GM20431 (cell line): ENCODE results near the gene TMEM198.

Experiments used
- in situ Hi-C: fragments of 300-500 bp; cut with MseI, MboI; formaldehyde crosslinking; loops from one replicate; pipeline ENCODE4 v1.15.0; 2020; ENCODE audit warnings: low sequenced_read_pairs; ENCODE audit not compliant: unreplicated experiment

Gene TMEM198

GRCh38 chr2:219540784-219541504 lies 2.9 kb upstream of the TMEM198 start:
- in situ Hi-C loops: no loop called here

- in situ Hi-C loops: no loop called here
These were observed 2.1 kb upstream of the TMEM198 start for GRCh38 chr2:219541611-219542180.

GRCh38 chr2:219542931-219543595 lies 765 bp upstream of the TMEM198 start:
- in situ Hi-C loops: no loop called here

GRCh38 chr2:219544567-219544966 lies 739 bp downstream of the TMEM198 start:
- in situ Hi-C loops: no loop called here

GRCh38 chr2:219545295-219545942 lies 1.6 kb downstream of the TMEM198 start:
- in situ Hi-C loops: no loop called here

- in situ Hi-C loops: no loop called here
These were observed 2.1 kb downstream of the TMEM198 start for GRCh38 chr2:219545943-219546352.

- in situ Hi-C loops: no loop called here
These were observed 3.8 kb downstream of the TMEM198 start for GRCh38 chr2:219547621-219548020.

- in situ Hi-C loops: no loop called here
These were observed 5.2 kb downstream of the TMEM198 start for GRCh38 chr2:219548990-219549389.

- in situ Hi-C loops: no loop called here
These were observed 5.8 kb downstream of the TMEM198 start for GRCh38 chr2:219549619-219550018.

GRCh38 chr2:219551441-219552381 lies 7.9 kb downstream of the TMEM198 start:
- in situ Hi-C loops: no loop called here

- in situ Hi-C loops: no loop called here
These were observed 8.7 kb downstream of the TMEM198 start for GRCh38 chr2:219552382-219553167.

- in situ Hi-C loops: no loop called here
These were observed 9.3 kb downstream of the TMEM198 start for GRCh38 chr2:219553168-219553417.

- in situ Hi-C loops: no loop called here
These were observed 9.7 kb downstream of the TMEM198 start for GRCh38 chr2:219553463-219553963.

- in situ Hi-C loops: no loop called here
These were observed 10.5 kb downstream of the TMEM198 start for GRCh38 chr2:219554350-219554749.

- in situ Hi-C loops: no loop called here
These were observed 12.1 kb downstream of the TMEM198 start for GRCh38 chr2:219555956-219556355.

- in situ Hi-C loops: no loop called here
These were observed 12.6 kb downstream of the TMEM198 start for GRCh38 chr2:219556413-219556812.

- in situ Hi-C loops: no loop called here
These were observed 13.5 kb downstream of the TMEM198 start for GRCh38 chr2:219557320-219557719.

GRCh38 chr2:219557791-219558785 lies 14.3 kb downstream of the TMEM198 start:
- in situ Hi-C loops: no loop called here
